Measurements from ENCODE around the gene COL27A1.

- TF ChIP-seq, protein P1, sequence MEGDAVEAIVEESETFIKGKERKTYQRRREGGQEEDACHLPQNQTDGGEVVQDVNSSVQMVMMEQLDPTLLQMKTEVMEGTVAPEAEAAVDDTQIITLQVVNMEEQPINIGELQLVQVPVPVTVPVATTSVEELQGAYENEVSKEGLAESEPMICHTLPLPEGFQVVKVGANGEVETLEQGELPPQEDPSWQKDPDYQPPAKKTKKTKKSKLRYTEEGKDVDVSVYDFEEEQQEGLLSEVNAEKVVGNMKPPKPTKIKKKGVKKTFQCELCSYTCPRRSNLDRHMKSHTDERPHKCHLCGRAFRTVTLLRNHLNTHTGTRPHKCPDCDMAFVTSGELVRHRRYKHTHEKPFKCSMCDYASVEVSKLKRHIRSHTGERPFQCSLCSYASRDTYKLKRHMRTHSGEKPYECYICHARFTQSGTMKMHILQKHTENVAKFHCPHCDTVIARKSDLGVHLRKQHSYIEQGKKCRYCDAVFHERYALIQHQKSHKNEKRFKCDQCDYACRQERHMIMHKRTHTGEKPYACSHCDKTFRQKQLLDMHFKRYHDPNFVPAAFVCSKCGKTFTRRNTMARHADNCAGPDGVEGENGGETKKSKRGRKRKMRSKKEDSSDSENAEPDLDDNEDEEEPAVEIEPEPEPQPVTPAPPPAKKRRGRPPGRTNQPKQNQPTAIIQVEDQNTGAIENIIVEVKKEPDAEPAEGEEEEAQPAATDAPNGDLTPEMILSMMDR (IDR thresholded peaks at IDR 0.05), result no peak
- no peak for TF ChIP-seq POLR2A (IDR thresholded peaks at IDR 0.05)
These were observed 70.3 kb downstream of the COL27A1 start for GRCh38 chr9:114225561-114226212.

Data from adrenal gland (tissue), 5 donors.